ENCODE measurements around the gene VPS26A.

Gene VPS26A

DNA sequence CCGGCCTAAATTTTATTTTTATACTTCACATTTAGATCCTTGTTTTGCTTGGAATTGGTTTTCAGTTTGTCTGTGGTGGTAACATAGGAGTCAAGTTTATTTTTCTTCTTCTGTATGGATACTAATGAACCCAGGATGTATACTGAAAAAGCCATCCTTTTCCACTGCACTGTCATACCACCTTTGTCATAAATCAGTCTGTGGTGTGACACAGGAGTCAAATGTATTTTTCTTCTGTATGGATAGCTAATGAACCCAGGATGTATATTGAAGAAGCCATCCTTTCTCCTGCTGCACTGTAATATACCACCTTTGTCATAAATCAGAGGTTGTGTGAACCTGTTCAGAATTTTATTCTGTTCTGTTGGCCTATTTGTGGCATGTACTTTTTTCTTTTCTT lies 21.4 kb downstream of the VPS26A start:
- no peak for DNase-seq (ENCODE audit: low read depth in 2 of 2)
- TF ChIP-seq, protein P1, sequence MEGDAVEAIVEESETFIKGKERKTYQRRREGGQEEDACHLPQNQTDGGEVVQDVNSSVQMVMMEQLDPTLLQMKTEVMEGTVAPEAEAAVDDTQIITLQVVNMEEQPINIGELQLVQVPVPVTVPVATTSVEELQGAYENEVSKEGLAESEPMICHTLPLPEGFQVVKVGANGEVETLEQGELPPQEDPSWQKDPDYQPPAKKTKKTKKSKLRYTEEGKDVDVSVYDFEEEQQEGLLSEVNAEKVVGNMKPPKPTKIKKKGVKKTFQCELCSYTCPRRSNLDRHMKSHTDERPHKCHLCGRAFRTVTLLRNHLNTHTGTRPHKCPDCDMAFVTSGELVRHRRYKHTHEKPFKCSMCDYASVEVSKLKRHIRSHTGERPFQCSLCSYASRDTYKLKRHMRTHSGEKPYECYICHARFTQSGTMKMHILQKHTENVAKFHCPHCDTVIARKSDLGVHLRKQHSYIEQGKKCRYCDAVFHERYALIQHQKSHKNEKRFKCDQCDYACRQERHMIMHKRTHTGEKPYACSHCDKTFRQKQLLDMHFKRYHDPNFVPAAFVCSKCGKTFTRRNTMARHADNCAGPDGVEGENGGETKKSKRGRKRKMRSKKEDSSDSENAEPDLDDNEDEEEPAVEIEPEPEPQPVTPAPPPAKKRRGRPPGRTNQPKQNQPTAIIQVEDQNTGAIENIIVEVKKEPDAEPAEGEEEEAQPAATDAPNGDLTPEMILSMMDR (IDR thresholded peaks at IDR 0.05; ENCODE audit: low read depth, low read length): no peak
- H3K4me3 ChIP-seq (replicated peaks in 1 of 2; ENCODE audit: low read depth in 2 of 2, low read length in 2 of 2): no peak overlapping the region

DNA sequence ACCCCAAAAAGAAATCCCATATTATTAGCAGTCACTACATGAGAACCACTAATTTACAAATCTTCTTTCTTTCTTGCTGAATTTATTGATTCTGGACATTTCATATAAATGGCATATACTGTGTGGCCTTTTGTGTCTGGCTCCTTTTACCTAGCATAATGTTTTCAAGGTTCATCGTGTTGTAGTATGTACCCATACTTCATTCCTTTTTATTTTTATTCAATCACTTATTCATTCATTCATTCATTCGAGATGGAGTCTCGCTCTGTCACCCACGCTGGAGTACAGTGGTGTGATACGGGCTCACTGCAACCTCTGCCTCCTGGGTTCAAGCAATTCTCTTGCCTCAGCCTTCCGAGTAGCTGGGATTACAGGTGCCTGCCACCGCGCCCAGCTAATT lies 21.9 kb downstream of the VPS26A start:
- H3K4me3 ChIP-seq (replicated peaks in 1 of 2; ENCODE audit: low read depth in 2 of 2, low read length in 2 of 2): no peak overlapping the region
- no peak for DNase-seq (ENCODE audit: low read depth in 2 of 2)
- TF ChIP-seq, protein P1 (IDR thresholded peaks at IDR 0.05; ENCODE audit: low read depth, low read length): no peak

DNA sequence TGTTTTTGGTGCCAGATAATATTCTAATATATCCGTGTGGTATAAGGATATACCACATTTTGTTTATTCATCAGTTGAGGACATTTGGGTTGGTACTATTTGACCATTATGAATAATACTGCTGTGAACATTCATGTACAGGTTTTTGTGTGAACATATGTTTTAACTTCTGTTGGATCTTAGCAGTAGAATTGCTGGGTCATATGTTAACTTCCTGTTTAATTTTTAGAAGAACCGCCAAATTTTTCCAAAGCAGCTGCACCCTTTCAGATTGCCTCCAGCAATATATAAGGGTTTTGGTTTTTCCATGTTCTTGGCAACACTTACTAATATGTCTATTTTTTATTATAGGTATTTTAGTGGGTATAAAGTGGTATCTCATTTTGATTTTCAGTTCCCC lies 22.8 kb downstream of the VPS26A start:
- no peak overlapping the region for H3K4me3 ChIP-seq (replicated peaks in 1 of 2; ENCODE audit: low read depth in 2 of 2, low read length in 2 of 2)
- TF ChIP-seq, protein P1 (IDR thresholded peaks at IDR 0.05; ENCODE audit: low read depth, low read length): no peak
- no peak for DNase-seq (ENCODE audit: low read depth in 2 of 2)

DNA sequence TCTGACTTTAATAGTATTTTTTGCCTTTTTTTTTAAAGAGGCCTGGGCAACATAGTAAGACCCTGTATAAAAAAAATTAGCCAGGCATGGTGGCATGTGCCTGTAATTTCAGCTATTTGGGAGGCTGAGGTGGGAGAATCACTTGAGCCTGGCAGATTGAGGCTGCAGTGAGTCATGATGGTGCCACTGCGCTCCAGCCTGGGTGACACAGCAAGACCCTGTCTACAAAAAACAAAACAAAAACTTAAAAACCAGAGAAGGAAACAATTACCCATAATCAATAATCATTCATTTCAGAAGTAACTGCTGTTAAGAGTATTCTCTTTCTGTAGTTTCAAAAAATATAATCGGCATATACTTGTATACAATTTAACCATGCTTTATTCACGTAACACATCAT lies 28.0 kb downstream of the VPS26A start:
- TF ChIP-seq, protein P1 (IDR thresholded peaks at IDR 0.05; ENCODE audit: low read depth, low read length): no peak
- no peak overlapping the region for H3K4me3 ChIP-seq (replicated peaks in 1 of 2; ENCODE audit: low read depth in 2 of 2, low read length in 2 of 2)
- DNase-seq (ENCODE audit: low read depth in 2 of 2): no peak

DNA sequence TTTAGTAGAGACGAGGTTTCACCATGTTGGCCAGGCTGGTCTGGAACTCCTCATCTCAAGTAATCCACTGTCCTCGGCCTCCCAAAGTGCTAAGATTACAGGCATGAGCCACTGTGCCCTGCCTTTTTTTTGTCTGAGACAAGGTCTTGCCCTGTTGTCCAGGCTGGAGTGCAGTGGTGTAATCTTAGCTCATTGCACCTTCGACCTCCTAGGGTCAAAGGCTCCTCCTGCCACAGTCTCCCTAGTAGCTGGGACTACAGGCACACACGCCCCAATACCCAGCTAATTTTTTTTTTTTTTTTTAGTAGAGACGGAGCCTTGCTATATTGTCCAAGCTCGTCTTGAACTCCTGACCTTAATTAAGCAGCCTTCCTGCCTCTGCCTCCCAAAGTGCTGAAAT lies 29.2 kb downstream of the VPS26A start:
- no peak overlapping the region for H3K4me3 ChIP-seq (replicated peaks in 1 of 2; ENCODE audit: low read depth in 2 of 2, low read length in 2 of 2)
- TF ChIP-seq, protein P1 (IDR thresholded peaks at IDR 0.05; ENCODE audit: low read depth, low read length): no peak
- DNase-seq (ENCODE audit: low read depth in 2 of 2): no peak

DNA sequence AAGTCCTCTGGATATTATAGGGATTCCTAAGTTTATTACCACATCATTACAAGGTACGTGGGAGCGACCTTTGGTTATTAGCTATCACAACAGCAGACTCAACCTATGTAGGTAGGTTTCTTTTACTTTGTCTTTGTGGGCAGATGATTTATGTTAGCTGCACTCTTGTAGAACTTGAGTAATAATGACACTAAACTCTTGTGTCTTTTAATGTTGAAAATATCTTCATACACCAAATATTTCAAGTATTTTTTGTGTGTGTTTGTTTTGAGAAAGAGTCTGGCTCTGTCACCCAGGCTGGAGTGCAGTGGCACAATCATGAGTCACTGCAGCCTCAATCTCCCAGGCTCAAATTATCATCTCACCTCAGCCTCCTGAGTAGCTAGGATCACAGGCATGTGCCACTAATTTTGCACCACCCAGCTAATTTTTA lies 36.8 kb downstream of the VPS26A start:
- TF ChIP-seq, protein P1 (IDR thresholded peaks at IDR 0.05; ENCODE audit: low read depth, low read length): no peak
- peak in 1 of 2 donors; percentile 54 for DNase-seq (ENCODE audit: low read depth in 2 of 2)
- H3K4me3 ChIP-seq (replicated peaks in 1 of 2; ENCODE audit: low read depth in 2 of 2, low read length in 2 of 2): no peak overlapping the region

DNA sequence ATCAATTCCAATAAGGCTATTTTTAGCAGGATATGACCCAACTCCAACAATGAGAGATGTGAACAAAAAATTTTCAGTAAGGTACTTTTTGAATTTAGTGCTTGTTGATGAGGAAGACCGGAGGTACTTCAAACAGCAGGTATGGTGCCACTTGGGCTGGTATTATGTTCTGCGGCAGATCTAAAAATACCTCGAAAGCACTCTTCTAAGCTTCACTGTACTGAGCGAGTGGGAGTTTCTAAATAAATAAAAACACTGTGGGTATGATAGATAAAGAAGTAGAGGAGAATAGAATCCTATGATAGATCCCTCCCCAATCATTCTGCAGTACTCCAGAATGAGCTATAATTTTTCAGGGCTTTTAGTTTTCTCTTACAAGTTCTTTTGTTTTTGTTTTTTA lies 44.5 kb downstream of the VPS26A start:
- DNase-seq (ENCODE audit: low read depth in 2 of 2): no peak
- H3K4me3 ChIP-seq (replicated peaks in 1 of 2; ENCODE audit: low read depth in 2 of 2, low read length in 2 of 2): no peak overlapping the region
- TF ChIP-seq, protein P1 (IDR thresholded peaks at IDR 0.05; ENCODE audit: low read depth, low read length): no peak

Data from cardiac fibroblast (primary cell).